VCaP (cell line): ENCODE data around the gene DOCK3.

Source experiments
- H3K27ac ChIP-seq: fragments of 450-650 bp; 2 replicates; pipeline ENCODE4 v1.5.1; 2017
- CTCF ChIP-seq: fragments of 450-650 bp; conservative IDR thresholded peaks from 2 replicates; pipeline ENCODE4 v1.5.1; 2017; ENCODE audit warnings: mild to moderate bottlenecking, moderate library complexity

The DOCK3 gene

GRCh38 chr3:50630394-50630793, 44.3 kb upstream of the DOCK3 start:
- peak overlapping the region; percentile 80 for H3K27ac ChIP-seq
- no peak for TF ChIP-seq CTCF

GRCh38 chr3:50630877-50631276, 43.9 kb upstream of the DOCK3 start:
- TF ChIP-seq CTCF: no peak
- peak overlapping the region; percentile 80 for H3K27ac ChIP-seq

DNA sequence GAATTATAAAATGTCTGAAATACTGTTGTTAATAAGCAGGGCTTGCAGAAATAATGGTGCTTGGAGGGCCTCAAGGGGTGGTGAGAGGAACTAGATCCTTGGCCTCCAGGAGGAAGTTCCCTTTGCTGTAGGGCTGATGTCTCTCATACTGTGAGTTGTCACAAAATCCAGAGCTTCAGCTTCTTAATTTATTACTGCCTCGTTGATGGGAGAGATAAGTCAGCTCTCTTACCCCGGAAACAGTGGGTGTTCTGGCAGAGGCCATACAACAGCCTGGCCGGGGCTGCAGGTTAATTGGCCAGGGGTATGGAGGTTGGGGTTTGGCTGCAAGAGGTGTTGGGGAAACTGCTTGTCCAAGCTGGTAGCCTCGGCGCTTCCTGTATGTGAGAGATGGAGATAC, 42.3 kb upstream of the DOCK3 start:
- TF ChIP-seq CTCF: peak; percentile 26; the same call in 1 of the 2 replicates
- peak overlapping the region; percentile 80 for H3K27ac ChIP-seq

- peak overlapping the region; percentile 80 for H3K27ac ChIP-seq
- no peak for TF ChIP-seq CTCF
These were observed 41.4 kb upstream of the DOCK3 start for GRCh38 chr3:50633230-50633790.

DNA sequence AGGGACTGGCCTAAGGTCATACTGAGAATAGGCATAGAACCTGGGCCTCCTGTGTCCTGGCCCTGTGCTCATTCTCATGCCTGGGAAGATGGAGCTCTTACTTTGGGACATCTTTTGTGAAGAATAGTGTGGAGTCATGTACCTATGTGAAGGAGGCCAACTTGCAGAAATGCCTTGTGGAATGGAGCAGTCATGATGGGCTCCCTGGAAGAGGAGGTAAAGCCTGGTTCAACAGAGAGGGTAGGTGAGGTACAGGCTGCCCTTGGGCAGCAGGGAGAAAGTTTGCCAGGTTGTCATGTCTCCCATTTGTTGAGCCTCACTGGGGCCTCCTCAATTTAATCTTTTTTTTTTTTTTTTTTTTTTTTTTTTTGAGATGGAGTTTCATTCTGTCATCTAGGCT, 39.7 kb upstream of the DOCK3 start:
- no peak for TF ChIP-seq CTCF
- H3K27ac ChIP-seq: no peak overlapping the region

DNA sequence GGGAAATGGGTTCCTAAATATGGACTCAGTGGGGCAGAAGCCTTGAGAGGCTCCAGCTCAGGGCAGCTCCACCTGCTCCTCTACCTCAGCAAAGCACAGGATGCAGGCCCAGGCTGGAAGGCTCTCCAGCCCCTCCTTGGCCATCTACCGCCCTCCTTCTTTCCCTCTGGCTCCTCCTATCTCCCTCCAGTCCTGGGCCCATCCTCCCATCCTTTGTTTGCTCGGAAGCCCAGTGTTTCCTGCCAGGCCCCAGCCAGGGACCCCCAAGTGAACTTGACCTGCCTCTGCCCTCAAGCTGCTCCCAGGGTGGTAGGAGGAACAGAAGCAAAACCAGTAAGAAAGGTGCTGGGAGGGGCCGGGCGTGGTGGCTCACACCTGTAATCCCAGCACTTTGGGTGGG, 37.7 kb upstream of the DOCK3 start:
- TF ChIP-seq CTCF: no peak
- no peak overlapping the region for H3K27ac ChIP-seq

DNA sequence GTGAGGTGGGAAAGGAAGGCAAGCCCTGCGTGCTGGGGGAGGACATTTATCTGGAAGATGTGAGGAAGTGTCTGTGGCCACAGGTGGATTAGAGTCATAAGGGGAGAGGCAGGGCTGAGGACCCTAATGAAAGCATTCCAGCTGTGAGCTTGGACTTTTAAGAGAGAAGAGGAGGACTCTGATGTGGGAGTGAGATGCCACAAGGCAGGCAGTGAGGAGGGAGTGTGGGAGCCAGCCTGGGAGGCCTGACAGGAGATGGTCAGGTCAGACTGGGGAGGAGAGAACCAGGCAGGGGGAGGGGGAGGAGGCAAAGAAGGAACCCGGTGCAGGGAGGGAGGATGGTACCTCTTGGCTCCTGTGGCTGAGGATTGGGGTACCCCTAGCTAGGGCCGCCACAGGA, 36.8 kb upstream of the DOCK3 start:
- no peak overlapping the region for H3K27ac ChIP-seq
- TF ChIP-seq CTCF: no peak
